Stimulated activated CD4-positive, alpha-beta T cell treated with anti-CD3 and anti-CD28 coated beads, Interleukin-15, amount 100 ng/mL, for 48 hours (primary cell): ENCODE measurements around the gene STK25.
"Not testable (repeated sequence)": the region's sequence is repeated elsewhere in the genome, so short reads cannot be mapped to it uniquely, and the experiment has no call there.

Experiments used
- DNase-seq, 2 donors: peaks; one replicate each; pipeline ENCODE4 v3.0.0-alpha.2; 2020; ENCODE audit warnings: low read depth in 2 of 2

The STK25 gene

GRCh38 chr2:241507430-241508239, 749 bp downstream of the STK25 start:
- peak in 1 of 2 donors; percentile 17 for DNase-seq

GRCh38 chr2:241506793-241507429, 1.5 kb downstream of the STK25 start:
- DNase-seq, result no peak

- DNase-seq, result not testable (repeated sequence)
Observed at GRCh38 chr2:241506317-241506716, 2.1 kb downstream of the STK25 start.

GRCh38 chr2:241505781-241506201, 2.6 kb downstream of the STK25 start:
- DNase-seq, result no peak

GRCh38 chr2:241505086-241505780, 3.2 kb downstream of the STK25 start:
- no peak for DNase-seq

- no peak for DNase-seq
Observed at GRCh38 chr2:241503776-241504392, 4.5 kb downstream of the STK25 start.

- DNase-seq, result no peak
Observed at GRCh38 chr2:241502281-241502680, 6.1 kb downstream of the STK25 start.

GRCh38 chr2:241501551-241501950, 6.8 kb downstream of the STK25 start:
- DNase-seq, result no peak

GRCh38 chr2:241501099-241501541, 7.3 kb downstream of the STK25 start:
- DNase-seq, result no peak

- DNase-seq, result no peak
Observed at GRCh38 chr2:241500431-241500975, 7.9 kb downstream of the STK25 start.

- no peak for DNase-seq
Observed at GRCh38 chr2:241500016-241500415, 8.4 kb downstream of the STK25 start.

- no peak for DNase-seq
Observed at GRCh38 chr2:241499146-241499965, 9.0 kb downstream of the STK25 start.

- DNase-seq, result no peak
Observed at GRCh38 chr2:241498115-241499070, 10.0 kb downstream of the STK25 start.

GRCh38 chr2:241496904-241497877, 11.2 kb downstream of the STK25 start:
- no peak for DNase-seq

- no peak for DNase-seq
Observed at GRCh38 chr2:241496003-241496707, 12.2 kb downstream of the STK25 start.

- DNase-seq, result no peak
Observed at GRCh38 chr2:241495172-241496002, 13.0 kb downstream of the STK25 start.

GRCh38 chr2:241494311-241494908, 14.0 kb downstream of the STK25 start:
- DNase-seq, result no peak
